Neural progenitor cell (in vitro differentiated cells): ENCODE results near the gene PDAP1. TPM values are rescaled to one million over a fixed set of nuclear protein-coding genes. Genes with fewer than 3 reads are reported as not detected.
"Not testable (repeated sequence)": the region's sequence is repeated elsewhere in the genome, so short reads cannot be mapped to it uniquely, and the experiment has no call there.

ENCODE experiments used
- DNase-seq: peaks from one replicate; pipeline ENCODE4 v3.0.0-alpha.2; 2016; ENCODE audit warnings: low spot score
- H2AFZ ChIP-seq: fragments of 200-600 bp; sonication (generic); replicated peaks from 2 replicates; pipeline ENCODE4 v1.6.1; 2016; ENCODE audit warnings: antibody characterized with exemption
- H3F3A ChIP-seq: fragments of 200-600 bp; sonication (generic); 2 replicates; pipeline ENCODE4 v1.6.1; 2016; ENCODE audit warnings: antibody characterized with exemption, low read depth
- H3K27ac ChIP-seq: fragments of 200-600 bp; sonication (generic); 2 replicates; pipeline ENCODE4 v1.5.1; 2016; ENCODE audit warnings: mild to moderate bottlenecking
- H3K27me3 ChIP-seq: fragments of 200-600 bp; sonication (generic); 2 replicates; pipeline ENCODE4 v1.6.1; 2016; ENCODE audit warnings: mild to moderate bottlenecking, moderate library complexity
- H3K36me3 ChIP-seq: fragments of 200-600 bp; sonication (generic); 2 replicates; pipeline ENCODE4 v1.5.1; 2016
- H3K4me1 ChIP-seq: fragments of 200-600 bp; sonication (generic); 2 replicates; pipeline ENCODE4 v1.6.1; 2016; ENCODE audit warnings: mixed run types
- H3K4me2 ChIP-seq: fragments of 200-600 bp; sonication (generic); 2 replicates; pipeline ENCODE4 v1.6.1; 2016
- H3K4me3 ChIP-seq: fragments of 200-600 bp; sonication (generic); 2 replicates; pipeline ENCODE4 v1.5.1; 2016
- H3K79me2 ChIP-seq: fragments of 200-600 bp; sonication (generic); 2 replicates; pipeline ENCODE4 v1.6.1; 2016; ENCODE audit warnings: low read depth
- H3K9ac ChIP-seq: fragments of 200-600 bp; sonication (generic); 2 replicates; pipeline ENCODE4 v1.6.1; 2016
- H3K9me3 ChIP-seq: fragments of 200-600 bp; sonication (generic); 2 replicates; pipeline ENCODE4 v1.5.1; 2016; ENCODE audit warnings: low read depth
- H4K20me1 ChIP-seq: fragments of 200-600 bp; sonication (generic); 2 replicates; pipeline ENCODE4 v1.6.1; 2016; ENCODE audit warnings: low read depth
- H3K27ac Mint-ChIP-seq: 3 replicates; pipeline ENCODE4 v1.8.0; 2021; ENCODE audit warnings: mixed read lengths
- H3K27me3 Mint-ChIP-seq: 2 replicates; pipeline ENCODE4 v1.8.0; 2022; ENCODE audit warnings: low read depth, mild to moderate bottlenecking, inconsistent platforms, moderate library complexity, mixed read lengths; ENCODE audit not compliant: insufficient read depth
- H3K36me3 Mint-ChIP-seq: 3 replicates; pipeline ENCODE4 v1.8.0; 2021; ENCODE audit warnings: mixed read lengths
- H3K4me1 Mint-ChIP-seq: 3 replicates; pipeline ENCODE4 v1.8.0; 2021; ENCODE audit warnings: mixed read lengths
- H3K4me3 Mint-ChIP-seq: 3 replicates; pipeline ENCODE4 v1.8.0; 2021; ENCODE audit warnings: mild to moderate bottlenecking, moderate library complexity, mixed read lengths
- H3K9me3 Mint-ChIP-seq: 3 replicates; pipeline ENCODE4 v1.8.0; 2020; ENCODE audit warnings: mixed read lengths
- EZH2 ChIP-seq: fragments of 200-600 bp; sonication (generic); IDR thresholded peaks from 2 replicates; pipeline ENCODE4 v1.6.1; 2017; ENCODE audit warnings: antibody characterized with exemption, mild to moderate bottlenecking, moderate library complexity
- EZH2phosphoT487 ChIP-seq: fragments of 200-600 bp; sonication (generic); IDR thresholded peaks from 2 replicates; pipeline ENCODE4 v1.6.1; 2017; ENCODE audit warnings: antibody characterized with exemption
- total RNA-seq: library from RNA; depleted of rRNA; stranded (reverse); fragments of >200 nt; gene quantifications from 2 replicates; pipeline ENCODE4 v1.2.3, GENCODE V29; 2015; ENCODE audit warnings: low replicate concordance
- TF ChIP-seq, protein P1 (sequence below): fragments of 200-600 bp; sonication (generic); IDR thresholded peaks from 2 replicates; pipeline ENCODE4 v1.5.1; 2017; ENCODE audit warnings: antibody characterized with exemption, mild to moderate bottlenecking

The PDAP1 gene
- total RNA-seq, 1 donor from 2014 or later: 136 TPM

DNA sequence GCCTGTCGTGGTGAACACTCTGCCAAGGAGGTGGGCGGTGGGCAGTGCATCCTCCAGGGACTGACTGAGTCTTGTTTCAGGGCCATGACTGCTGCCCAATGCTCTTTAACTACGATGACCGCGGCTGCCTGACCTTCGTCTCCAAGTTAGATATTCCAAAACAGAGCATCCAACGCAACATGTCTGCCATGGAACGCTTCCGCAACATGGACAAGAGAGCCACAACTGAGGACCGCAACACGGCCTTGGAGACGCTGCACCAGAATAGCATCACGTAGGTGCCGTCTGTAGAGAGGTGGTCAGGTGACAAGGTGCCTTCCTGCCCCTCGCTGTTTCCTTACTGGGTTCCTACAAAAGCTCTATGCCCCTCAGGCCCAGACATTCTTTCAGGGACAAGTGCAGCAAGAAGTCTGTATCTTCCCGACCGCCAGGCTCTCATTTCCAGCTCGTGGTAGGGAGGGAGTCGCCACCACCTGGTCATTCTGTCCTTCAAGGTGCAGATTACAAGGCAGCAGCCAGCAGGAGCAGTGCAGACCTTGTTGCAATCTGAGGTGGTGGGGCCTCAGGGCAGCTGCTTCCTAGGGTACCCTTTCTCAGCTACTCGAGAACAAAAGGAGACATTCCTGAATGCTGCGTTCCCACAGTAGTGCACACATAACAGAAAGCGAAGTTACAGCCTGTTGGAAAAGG, 48.8 kb downstream of the PDAP1 start:
- H3K4me1 ChIP-seq: no peaks in the 10 kb centered on the region
- no peak overlapping the region for H3K27ac Mint-ChIP-seq
- no peak overlapping the region for H2AFZ ChIP-seq
- peak; percentile 47 for DNase-seq
- no peaks in the 10 kb centered on the region for H3K4me1 Mint-ChIP-seq
- peaks cover 2% of the 10 kb centered on the region for H3K27me3 Mint-ChIP-seq
- peak overlapping the region; percentile 31 for H3K27ac ChIP-seq
- no peaks in the 10 kb centered on the region for H3F3A ChIP-seq
- no peaks in the 10 kb centered on the region for H4K20me1 ChIP-seq
- no peak overlapping the region for H3K4me3 ChIP-seq
- H3K9me3 ChIP-seq: no peaks in the 10 kb centered on the region
- H3K27me3 ChIP-seq: no peaks in the 10 kb centered on the region
- H3K4me2 ChIP-seq: no peak overlapping the region
- H3K9ac ChIP-seq: peak overlapping the region; percentile 42
- H3K36me3 ChIP-seq: no peaks in the 10 kb centered on the region
- H3K9me3 Mint-ChIP-seq: no peaks in the 10 kb centered on the region
- TF ChIP-seq, protein P1, sequence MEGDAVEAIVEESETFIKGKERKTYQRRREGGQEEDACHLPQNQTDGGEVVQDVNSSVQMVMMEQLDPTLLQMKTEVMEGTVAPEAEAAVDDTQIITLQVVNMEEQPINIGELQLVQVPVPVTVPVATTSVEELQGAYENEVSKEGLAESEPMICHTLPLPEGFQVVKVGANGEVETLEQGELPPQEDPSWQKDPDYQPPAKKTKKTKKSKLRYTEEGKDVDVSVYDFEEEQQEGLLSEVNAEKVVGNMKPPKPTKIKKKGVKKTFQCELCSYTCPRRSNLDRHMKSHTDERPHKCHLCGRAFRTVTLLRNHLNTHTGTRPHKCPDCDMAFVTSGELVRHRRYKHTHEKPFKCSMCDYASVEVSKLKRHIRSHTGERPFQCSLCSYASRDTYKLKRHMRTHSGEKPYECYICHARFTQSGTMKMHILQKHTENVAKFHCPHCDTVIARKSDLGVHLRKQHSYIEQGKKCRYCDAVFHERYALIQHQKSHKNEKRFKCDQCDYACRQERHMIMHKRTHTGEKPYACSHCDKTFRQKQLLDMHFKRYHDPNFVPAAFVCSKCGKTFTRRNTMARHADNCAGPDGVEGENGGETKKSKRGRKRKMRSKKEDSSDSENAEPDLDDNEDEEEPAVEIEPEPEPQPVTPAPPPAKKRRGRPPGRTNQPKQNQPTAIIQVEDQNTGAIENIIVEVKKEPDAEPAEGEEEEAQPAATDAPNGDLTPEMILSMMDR: no peak
- no peak for TF ChIP-seq EZH2
- TF ChIP-seq EZH2phosphoT487: no peak
- no peak overlapping the region for H3K4me3 Mint-ChIP-seq
- H3K36me3 Mint-ChIP-seq: peaks cover 16% of the 10 kb centered on the region
- H3K79me2 ChIP-seq: no peaks in the 10 kb centered on the region

DNA sequence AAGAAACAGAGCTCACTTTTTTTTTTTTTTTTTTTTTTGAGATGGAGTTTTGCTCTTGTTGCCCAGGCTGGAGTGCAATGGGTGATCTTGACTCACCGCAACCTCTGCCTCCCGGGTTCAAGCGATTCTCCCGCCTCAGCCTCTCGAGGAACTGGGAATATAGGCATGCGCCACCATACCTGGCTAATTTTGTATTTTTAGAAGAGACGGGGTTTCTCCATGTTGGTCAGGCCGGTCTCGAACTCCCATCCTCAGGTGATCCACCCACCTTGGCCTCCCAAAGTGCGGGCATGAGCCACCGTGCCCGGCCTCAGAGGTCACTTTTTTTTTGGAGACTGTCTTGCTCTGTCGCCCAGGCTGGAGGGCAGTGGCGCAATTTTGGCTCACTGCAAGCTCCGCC, 49.9 kb downstream of the PDAP1 start:
- H3K27ac ChIP-seq: not testable (repeated sequence)

DNA sequence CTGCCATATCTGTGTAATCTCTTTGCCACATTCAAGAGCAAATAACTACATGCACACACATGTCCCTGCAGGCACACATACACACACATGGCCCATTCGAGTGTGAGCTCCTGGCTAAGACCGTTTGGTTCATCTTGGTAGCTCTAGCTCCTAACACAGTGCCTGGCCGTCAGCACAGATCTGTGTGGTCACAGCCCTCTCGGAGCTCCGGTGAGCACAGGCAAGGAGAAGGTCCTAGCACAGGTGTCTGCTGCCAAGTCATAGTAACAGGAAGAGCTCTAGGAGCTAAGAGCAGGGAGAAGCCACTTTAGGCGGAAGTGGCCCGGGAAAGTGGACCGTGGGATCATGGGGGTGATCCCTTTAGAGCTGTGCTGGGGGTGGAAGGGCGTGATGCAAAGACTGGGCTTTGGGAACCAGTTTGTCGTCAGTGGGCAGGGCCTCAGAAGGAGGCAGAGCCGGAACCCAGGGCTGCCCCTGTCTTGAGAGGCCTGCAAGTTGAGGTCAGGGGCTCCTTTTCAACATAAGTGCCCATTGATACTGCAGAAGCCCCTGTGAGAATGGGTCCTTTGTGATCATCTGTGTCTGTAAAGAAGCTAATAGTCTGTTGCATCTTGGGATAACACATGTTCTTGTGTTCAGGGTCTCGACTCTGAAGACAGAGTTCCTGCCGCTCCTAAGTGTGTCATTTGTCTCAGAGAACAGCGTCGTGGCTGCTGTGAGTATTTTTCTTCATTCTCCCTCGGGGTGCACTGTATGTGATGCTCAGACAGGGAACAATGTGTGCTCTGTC, 50.5 kb downstream of the PDAP1 start:
- H3K36me3 Mint-ChIP-seq: peaks cover 17% of the 10 kb centered on the region
- Histone ChIP-seq H3K4me3 (no peak overlapping the region), H3F3A (no peaks in the 10 kb centered on the region), H3K27ac (no peak overlapping the region), H3K4me2 (no peak overlapping the region), H3K27me3 (no peaks in the 10 kb centered on the region), H3K9me3 (no peaks in the 10 kb centered on the region), H2AFZ (no peak overlapping the region), H4K20me1 (no peaks in the 10 kb centered on the region), H3K4me1 (no peaks in the 10 kb centered on the region), H3K36me3 (no peaks in the 10 kb centered on the region), H3K79me2 (no peaks in the 10 kb centered on the region), H3K9ac (no peak overlapping the region)
- TF ChIP-seq EZH2 (no peak), EZH2phosphoT487 (no peak)
- TF ChIP-seq, protein P1: no peak
- peak overlapping the region; percentile 19 for H3K27ac Mint-ChIP-seq
- no peak for DNase-seq
- no peak overlapping the region for H3K4me3 Mint-ChIP-seq
- no peaks in the 10 kb centered on the region for H3K9me3 Mint-ChIP-seq
- H3K27me3 Mint-ChIP-seq: peaks cover 2% of the 10 kb centered on the region
- H3K4me1 Mint-ChIP-seq: no peaks in the 10 kb centered on the region

More for the DNA sequence above, 49.9 kb downstream of the PDAP1 start:
- H3K36me3 Mint-ChIP-seq: peaks cover 17% of the 10 kb centered on the region
- H3K4me1 Mint-ChIP-seq, H3K27ac Mint-ChIP-seq, H3K27me3 Mint-ChIP-seq, H3K4me3 Mint-ChIP-seq, H3K9ac ChIP-seq, H2AFZ ChIP-seq, H3K9me3 ChIP-seq, H3F3A ChIP-seq, H3K4me3 ChIP-seq, H3K4me1 ChIP-seq, H3K4me2 ChIP-seq, H3K79me2 ChIP-seq, H4K20me1 ChIP-seq, H3K9me3 Mint-ChIP-seq, DNase-seq, H3K36me3 ChIP-seq, H3K27me3 ChIP-seq: not testable (repeated sequence)

DNA sequence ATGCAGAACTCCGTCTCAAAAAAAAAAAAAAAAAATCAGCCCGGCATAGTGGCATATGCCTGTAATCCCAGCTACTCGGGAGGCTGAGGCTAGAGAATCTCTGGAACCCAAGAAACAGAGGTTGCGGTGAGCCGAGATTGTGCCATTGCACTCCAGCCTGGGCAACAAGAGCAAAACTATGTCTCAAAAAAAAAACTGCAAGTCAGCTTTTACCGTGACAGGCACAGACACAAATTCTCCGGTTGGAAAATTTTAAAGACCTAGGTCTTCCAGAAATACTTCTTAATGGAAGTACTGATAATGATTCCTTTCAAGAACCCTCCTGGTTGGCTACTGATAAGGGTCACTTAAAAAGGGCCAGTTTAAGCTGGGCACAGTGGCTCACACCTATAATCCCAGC, 53.3 kb downstream of the PDAP1 start:
- H3K27me3 Mint-ChIP-seq: no peaks in the 10 kb centered on the region
- no peaks in the 10 kb centered on the region for H3K79me2 ChIP-seq
- no peak overlapping the region for H3K9ac ChIP-seq
- no peaks in the 10 kb centered on the region for H4K20me1 ChIP-seq
- no peak overlapping the region for H3K4me2 ChIP-seq
- no peak for DNase-seq
- no peaks in the 10 kb centered on the region for H3F3A ChIP-seq
- H3K9me3 ChIP-seq: no peaks in the 10 kb centered on the region
- no peak overlapping the region for H2AFZ ChIP-seq
- H3K4me3 ChIP-seq: no peak overlapping the region
- H3K27ac Mint-ChIP-seq: no peak overlapping the region
- no peak overlapping the region for H3K4me3 Mint-ChIP-seq
- no peaks in the 10 kb centered on the region for H3K4me1 Mint-ChIP-seq
- H3K27me3 ChIP-seq: no peaks in the 10 kb centered on the region
- H3K36me3 Mint-ChIP-seq: peaks cover 27% of the 10 kb centered on the region
- H3K9me3 Mint-ChIP-seq: no peaks in the 10 kb centered on the region
- H3K4me1 ChIP-seq: no peaks in the 10 kb centered on the region
- H3K27ac ChIP-seq: no peak overlapping the region
- H3K36me3 ChIP-seq: peaks cover 2% of the 10 kb centered on the region
- TF ChIP-seq, protein P1: no peak
- no peak for TF ChIP-seq EZH2phosphoT487
- no peak for TF ChIP-seq EZH2
